NCI-H2196 treated with DMSO at 0.1 percent for 48 hours (cell line): ENCODE data around the gene SURF1.
"Not testable (repeated sequence)": the region's sequence is repeated elsewhere in the genome, so short reads cannot be mapped to it uniquely, and the experiment has no call there.

Source experiments
- DNase-seq: peaks from one replicate; lab custom pipeline; 2025; ENCODE audit not compliant: unreplicated experiment; lab: John Stamatoyannopoulos, UW

SURF1 gene

DNA sequence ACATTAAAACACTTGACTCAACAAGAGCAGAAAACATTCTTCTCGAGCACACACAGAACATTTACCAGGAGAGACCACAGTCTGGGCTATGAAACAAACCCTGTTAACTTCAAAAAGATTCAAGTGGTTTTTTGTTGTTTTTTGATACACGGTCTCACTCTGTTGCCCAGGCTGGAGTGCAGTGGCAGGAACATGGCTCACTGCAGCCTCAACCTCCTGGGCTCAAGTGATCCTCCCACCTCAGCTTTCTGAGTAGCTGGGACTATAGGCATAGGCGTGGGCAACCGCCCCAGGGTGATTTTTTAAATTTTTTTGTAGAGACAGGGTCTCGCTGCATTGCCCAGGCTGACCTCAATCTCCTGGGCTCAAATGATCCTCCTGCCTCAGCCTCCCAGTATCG is 29.3 kb downstream of the SURF1 start:
- not testable (repeated sequence) for DNase-seq

- no peak for DNase-seq
Measured at GRCh38 chr9:133323991-133324703, 32.1 kb downstream of the SURF1 start.

DNA sequence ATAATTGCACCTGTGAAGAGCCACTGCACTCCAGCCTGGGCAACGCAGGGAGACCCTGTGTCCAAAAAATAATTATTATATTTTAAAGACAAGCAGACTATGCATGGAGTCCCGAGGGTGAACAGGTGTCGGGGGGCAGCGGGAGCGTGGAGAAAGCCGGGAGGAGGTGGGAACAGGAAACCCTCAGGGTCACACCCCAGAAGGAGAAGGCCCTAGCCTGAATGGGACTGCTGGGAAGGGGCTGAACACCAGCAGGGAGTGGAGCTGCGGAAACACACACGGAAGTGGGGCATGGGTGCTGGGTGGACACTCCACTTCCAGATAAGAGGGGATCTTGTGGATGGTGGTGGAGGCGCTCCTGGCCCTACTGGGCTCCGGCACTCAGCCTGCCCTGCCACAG is 33.1 kb downstream of the SURF1 start:
- no peak for DNase-seq

- no peak for DNase-seq
Measured at GRCh38 chr9:133322701-133323100, 33.6 kb downstream of the SURF1 start.

GRCh38 chr9:133321411-133321935 is 34.8 kb downstream of the SURF1 start:
- no peak for DNase-seq

DNA sequence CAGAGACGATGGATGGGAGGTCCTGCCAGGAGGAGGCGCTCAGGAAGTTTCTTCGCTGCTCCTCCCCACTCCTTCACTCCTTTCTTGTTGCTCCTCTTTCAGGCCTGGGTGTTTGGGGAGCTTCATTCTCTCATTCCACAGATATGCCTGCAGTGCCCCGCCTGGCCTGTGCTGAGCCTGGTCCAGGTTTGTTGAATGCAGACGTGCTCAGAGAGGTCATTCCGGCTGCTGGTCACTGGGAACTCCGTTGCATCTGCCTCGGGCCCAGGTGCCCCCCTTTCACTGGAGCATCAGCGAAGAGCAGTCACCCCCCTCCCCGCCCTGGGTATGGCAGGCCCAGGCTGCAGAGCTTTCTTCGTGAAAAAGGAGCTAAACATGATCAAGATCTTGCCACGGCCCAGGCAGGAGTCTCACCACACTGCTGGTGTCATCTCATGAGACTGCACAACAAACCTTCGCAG is 35.8 kb downstream of the SURF1 start:
- DNase-seq: no peak

DNA sequence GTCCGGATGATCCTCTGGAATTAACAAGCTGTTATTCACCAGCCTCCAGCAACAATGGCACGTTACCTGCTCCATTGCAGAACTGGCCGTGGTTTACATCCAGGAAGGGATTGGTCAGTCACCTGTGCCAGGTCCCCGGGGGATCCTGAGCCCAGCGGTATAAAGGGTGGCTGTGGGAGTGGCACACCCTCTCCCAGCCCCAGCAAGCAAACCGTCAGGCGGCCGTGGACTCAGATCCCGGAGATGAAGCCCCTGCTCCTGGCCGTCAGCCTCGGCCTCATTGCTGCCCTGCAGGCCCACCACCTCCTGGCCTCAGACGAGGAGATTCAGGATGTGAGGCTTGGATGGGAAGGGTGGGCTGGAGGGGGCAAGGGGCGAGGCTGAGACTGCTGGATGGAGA is 38.7 kb downstream of the SURF1 start:
- not testable (repeated sequence) for DNase-seq

DNA sequence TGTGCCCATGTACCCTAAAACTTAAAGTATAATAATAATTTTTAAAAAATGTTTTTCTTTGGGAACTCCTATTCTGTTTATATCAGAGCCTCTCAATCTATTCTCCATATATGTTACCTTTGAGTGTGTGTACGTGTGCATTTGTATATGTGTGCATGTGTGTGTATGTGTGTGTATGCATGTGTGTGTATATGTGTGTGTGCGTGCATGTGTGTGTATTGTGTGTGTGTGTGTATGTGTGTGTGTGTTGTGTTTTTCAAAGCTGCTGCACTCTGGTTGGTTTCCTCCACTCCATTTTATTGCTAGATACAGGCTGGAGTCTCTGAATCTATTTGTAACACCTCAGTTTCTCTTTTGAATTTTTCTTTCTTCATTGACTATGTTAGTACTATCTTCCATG is 40.3 kb downstream of the SURF1 start:
- no peak for DNase-seq

GRCh38 chr9:133309608-133310007 is 46.7 kb downstream of the SURF1 start:
- DNase-seq: no peak

DNA sequence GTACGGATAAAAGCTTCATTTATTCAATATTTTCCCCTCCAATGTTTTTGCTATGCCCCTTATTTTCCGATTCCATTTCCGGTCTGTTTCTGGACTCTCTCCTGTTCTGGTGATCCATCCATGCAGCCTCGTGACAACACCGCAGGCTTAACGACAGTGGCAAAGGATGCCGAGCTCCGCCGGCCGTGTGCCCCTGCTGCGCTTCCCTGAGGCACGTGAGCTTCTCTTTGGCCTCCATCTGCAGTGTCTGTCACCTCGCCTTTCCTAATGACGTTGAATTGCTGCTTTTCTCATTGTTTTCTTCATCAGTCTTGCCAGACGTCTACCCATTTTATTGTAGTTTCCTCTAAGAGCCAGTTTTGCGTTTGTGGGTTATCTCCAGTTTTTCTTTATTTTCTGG is 49.0 kb downstream of the SURF1 start:
- DNase-seq: no peak

- no peak for DNase-seq
Measured at GRCh38 chr9:133306242-133307204, 49.8 kb downstream of the SURF1 start.

GRCh38 chr9:133305731-133306130 is 50.6 kb downstream of the SURF1 start:
- DNase-seq: no peak

DNA sequence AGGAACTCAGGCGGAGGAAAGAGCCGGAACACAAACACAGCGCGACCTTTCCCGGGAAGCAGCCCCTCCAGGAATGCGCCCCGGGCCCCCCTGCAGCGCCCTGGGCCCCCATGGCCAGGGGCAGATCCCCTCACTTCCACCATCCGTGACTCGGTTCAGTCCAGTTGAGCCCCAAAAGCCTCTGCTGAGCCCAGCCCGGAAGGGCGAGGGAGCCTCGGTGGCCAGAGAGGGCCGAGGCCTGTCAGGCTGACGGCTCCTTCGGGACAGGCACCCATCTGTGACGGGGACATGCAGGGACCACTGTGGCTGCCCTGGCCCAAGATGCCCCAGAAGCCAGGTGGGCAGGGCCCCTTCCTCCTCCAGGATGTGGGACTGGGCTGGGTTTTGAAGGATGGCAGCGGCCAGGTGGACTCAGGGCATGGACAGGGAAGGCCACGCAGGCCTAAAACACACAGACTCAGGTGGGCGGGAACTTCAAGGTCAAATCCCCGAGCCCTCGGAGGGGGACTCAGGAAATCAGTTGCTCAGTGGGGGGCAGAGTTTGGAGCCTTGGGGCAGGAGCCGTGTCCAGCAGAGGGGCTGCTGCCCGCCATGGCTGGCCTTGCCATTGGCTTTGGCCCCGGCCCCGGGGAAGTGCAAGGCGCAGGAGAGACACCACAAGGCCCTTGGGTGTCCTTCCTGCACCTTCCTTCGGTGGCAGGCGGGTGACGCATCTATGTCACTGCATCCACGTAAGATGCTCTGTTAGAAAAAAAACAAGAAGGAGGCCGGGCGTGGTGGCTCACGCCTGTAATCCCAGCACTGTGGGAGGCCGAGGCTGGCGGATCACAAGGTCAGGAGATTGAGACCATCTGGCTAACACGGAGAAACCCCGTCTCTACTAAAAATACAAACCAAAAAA is 51.6 kb downstream of the SURF1 start:
- no peak for DNase-seq

GRCh38 chr9:133304158-133304470 is 52.2 kb downstream of the SURF1 start:
- DNase-seq: no peak

- no peak for DNase-seq
Measured at GRCh38 chr9:133303266-133304157, 52.8 kb downstream of the SURF1 start.
